OCI-LY7 (cell line): ENCODE measurements around the gene JUN.

Source experiments
- CTCF ChIP-seq: fragments of 200-600 bp; sonication (generic); conservative IDR thresholded peaks from 2 replicates; pipeline ENCODE4 v1.5.1; 2014; ENCODE audit warnings: mild to moderate bottlenecking, antibody characterized with exemption, low read length, moderate library complexity, mixed read lengths
- EZH2phosphoT487 ChIP-seq: fragments of 200-600 bp; sonication (generic); IDR thresholded peaks from 2 replicates; pipeline ENCODE4 v1.6.1; 2018; ENCODE audit warnings: low read depth, borderline replicate concordance, mild to moderate bottlenecking, mixed run types, antibody characterized with exemption, low read length, moderate library complexity, mixed read lengths

- TF ChIP-seq CTCF (no peak), EZH2phosphoT487 (no peak)
Observed at GRCh38 chr1:58774027-58774426, 9.8 kb downstream of the JUN start.
